ENCODE measurements around the gene PPAN.

DNA sequence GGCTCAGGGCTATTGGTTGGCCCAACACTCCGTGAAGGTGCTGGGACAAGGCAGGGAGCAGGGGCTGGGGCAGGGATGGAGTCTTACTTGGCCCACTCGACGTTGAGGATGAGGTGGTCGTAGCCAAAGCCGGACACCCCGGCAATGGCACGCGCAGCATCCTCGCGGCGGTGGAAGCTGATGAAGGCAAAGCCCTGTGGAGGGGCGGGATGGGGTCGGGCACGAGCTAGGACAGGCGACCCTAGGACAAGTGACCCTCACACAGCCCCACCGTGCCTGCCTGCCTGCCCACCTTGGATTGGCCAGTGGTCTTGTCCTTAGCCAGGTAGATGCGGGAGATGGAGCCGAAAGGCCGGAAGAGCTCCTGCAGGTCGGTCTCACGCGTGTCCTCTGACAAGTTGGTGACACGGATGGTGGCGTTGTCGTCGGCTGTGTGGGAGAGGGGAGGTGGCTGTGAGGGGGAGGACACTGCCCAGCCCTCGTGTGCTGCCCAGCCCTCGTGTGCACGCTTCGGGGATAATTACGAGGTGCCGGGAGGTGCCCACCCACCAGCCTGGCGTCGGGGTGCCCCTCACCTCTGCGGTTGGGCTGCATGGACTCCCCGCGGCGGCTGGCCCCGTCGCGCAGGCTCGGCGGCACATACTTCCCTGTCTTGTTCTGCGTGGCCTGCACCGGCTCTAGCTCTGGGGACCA lies 9.4 kb downstream of the PPAN start:
- TF ChIP-seq EZH2 (IDR thresholded peaks at IDR 0.05; ENCODE audit: insufficient read depth, poor library complexity, severe bottlenecking): no peak
- no peak for TF ChIP-seq EZH2phosphoT487 (IDR thresholded peaks at IDR 0.05; ENCODE audit: insufficient read depth, low read depth)
